Natural killer cell (primary cell): ENCODE measurements around the gene GNPTG. TPM values are rescaled to one million over a fixed set of nuclear protein-coding genes. Genes with fewer than 3 reads are reported as not detected.

Experiments used
- ATAC-seq, 3 donors: fragments of 150-1000 bp in 2 of 3; fragments of 200-7000 bp in 1 of 3; cut with Tn5 transposase; 1 replicate in 1 of 3; 2 replicates in 2 of 3; pipeline ENCODE4 v1.10.0; 2021; ENCODE audit warnings: mild to moderate bottlenecking in 2 of 3, moderate library complexity in 2 of 3
- DNase-seq, 2 donors: peaks; one replicate each; pipeline versions ENCODE4 v3.0.0 to v3.0.0-alpha.2; 2013 to 2021; ENCODE audit warnings: mixed read lengths in 1 of 2
- H3K27ac ChIP-seq: one replicate; pipeline ENCODE4 v1.5.1; 2013; ENCODE audit warnings: mild to moderate bottlenecking, low read length
- H3K27me3 ChIP-seq: one replicate; pipeline ENCODE4 v1.6.1; 2013; ENCODE audit warnings: low read length; ENCODE audit not compliant: control insufficient read depth, insufficient read depth
- H3K36me3 ChIP-seq: one replicate; pipeline ENCODE4 v1.6.1; 2013; ENCODE audit warnings: low read length; ENCODE audit not compliant: control insufficient read depth, insufficient read depth
- H3K4me1 ChIP-seq: one replicate; pipeline ENCODE4 v1.6.1; 2013; ENCODE audit warnings: low read length; ENCODE audit not compliant: control insufficient read depth, insufficient read depth
- H3K4me3 ChIP-seq: one replicate; pipeline ENCODE4 v1.5.1; 2013; ENCODE audit warnings: low read length
- H3K9me3 ChIP-seq: one replicate; pipeline ENCODE4 v1.6.1; 2013; ENCODE audit warnings: low read length; ENCODE audit not compliant: control insufficient read depth, insufficient read depth
- H3K27ac Mint-ChIP-seq, 2 donors: one replicate each; pipeline ENCODE4 v1.8.0; 2022; ENCODE audit warnings: mild to moderate bottlenecking in 2 of 2, mixed read lengths in 2 of 2, moderate library complexity in 1 of 2
- H3K27me3 Mint-ChIP-seq, 2 donors: one replicate each; pipeline ENCODE4 v1.8.0; 2022; ENCODE audit warnings: low read depth in 2 of 2, mixed read lengths in 2 of 2
- H3K36me3 Mint-ChIP-seq: one replicate; pipeline ENCODE4 v1.8.0; 2022; ENCODE audit warnings: mixed read lengths
- H3K4me1 Mint-ChIP-seq, 2 donors: one replicate each; pipeline ENCODE4 v1.8.0; 2022; ENCODE audit warnings: mixed read lengths in 2 of 2
- H3K4me3 Mint-ChIP-seq: one replicate; pipeline ENCODE4 v1.8.0; 2022; ENCODE audit warnings: mild to moderate bottlenecking, moderate library complexity, mixed read lengths
- H3K9me3 Mint-ChIP-seq, 2 donors: one replicate each; pipeline ENCODE4 v1.8.0; 2022; ENCODE audit warnings: mixed read lengths in 2 of 2
- CTCF ChIP-seq: fragments of 200-600 bp; IDR thresholded peaks from one replicate; pipeline ENCODE4 v1.8.0; 2022; ENCODE audit warnings: antibody characterized with exemption
- WGBS: methylation state at CpG from one replicate; pipeline ENCODE4 v1.1.7; 2013; ENCODE audit warnings: missing lambda C conversion rate; ENCODE audit not compliant: insufficient coverage; 5-methylcytosine and 5-hydroxymethylcytosine counted together
- intact Hi-C: fragments of 100-400 bp; cut with micrococcal nuclease; formaldehyde crosslinking; loops from one replicate; pipeline ENCODE4 v1.14.2; 2022
- total RNA-seq, 4 donors: library from RNA; stranded (reverse); fragments of 120-200 nt in 1 of 4; gene quantifications; one replicate each; pipeline versions ENCODE4 v1.2.3 to v1.2.4, GENCODE V29; 2013 to 2022

Gene GNPTG
- total RNA-seq, 3 donors from 2014 or later (not counting 1 experiment from before 2014, with no cell fraction given): 58.7 to 65.9 (median 62.0) TPM

- no peak overlapping the region for H3K27ac ChIP-seq
- Mint-ChIP-seq H3K4me3 (no peak overlapping the region), H3K27ac (peak overlapping the region in 1 of 2 donors; percentile 40), H3K36me3 (no peaks in the 10 kb centered on the region), H3K9me3 (no peaks in the 10 kb centered on the region), H3K4me1 (peaks cover 14 to 19% of the 10 kb centered on the region in 2 donors), H3K27me3 (no peaks in the 10 kb centered on the region)
- TF ChIP-seq CTCF: no peak
- peaks cover 11% of the 10 kb centered on the region for H3K27me3 ChIP-seq
- no peak overlapping the region for H3K4me3 ChIP-seq
- no peaks in the 10 kb centered on the region for H3K36me3 ChIP-seq
- no peak for ATAC-seq
- no peak for DNase-seq
- 41% methylated on average over 9 of the region's 9 CpGs for WGBS
- peaks cover 3% of the 10 kb centered on the region for H3K9me3 ChIP-seq
- intact Hi-C loops: no loop called here
- H3K4me1 ChIP-seq: peaks cover 43% of the 10 kb centered on the region
Measured at GRCh38 chr16:1334739-1335138, 17.0 kb upstream of the GNPTG start.

- no peak for TF ChIP-seq CTCF
- Mint-ChIP-seq H3K9me3 (no peaks in the 10 kb centered on the region), H3K4me1 (peaks cover 14 to 19% of the 10 kb centered on the region in 2 donors), H3K27me3 (no peaks in the 10 kb centered on the region), H3K27ac (no peak overlapping the region), H3K4me3 (peak overlapping the region; percentile 9), H3K36me3 (no peaks in the 10 kb centered on the region)
- ATAC-seq (no peak), DNase-seq (no peak)
- Histone ChIP-seq H3K4me3 (no peak overlapping the region), H3K9me3 (peaks cover 2% of the 10 kb centered on the region), H3K36me3 (no peaks in the 10 kb centered on the region), H3K27ac (no peak overlapping the region), H3K27me3 (peaks cover 11% of the 10 kb centered on the region), H3K4me1 (peaks cover 43% of the 10 kb centered on the region)
- 44% methylated on average over 14 of the region's 16 CpGs for WGBS
- intact Hi-C loops: no loop called here
Measured at GRCh38 chr16:1335211-1335971, 16.3 kb upstream of the GNPTG start.

GRCh38 chr16:1335996-1336395 lies 15.7 kb upstream of the GNPTG start:
- DNase-seq (peak in 1 of 2 donors; percentile 44), ATAC-seq (no peak)
- WGBS: 15% methylated on average over 11 of the region's 12 CpGs
- TF ChIP-seq CTCF: no peak
- peaks cover 11% of the 10 kb centered on the region for H3K27me3 ChIP-seq
- intact Hi-C loops: no loop called here
- H3K9me3 Mint-ChIP-seq: no peaks in the 10 kb centered on the region
- H3K27ac Mint-ChIP-seq: no peak overlapping the region
- no peaks in the 10 kb centered on the region for H3K36me3 Mint-ChIP-seq
- H3K27me3 Mint-ChIP-seq: no peaks in the 10 kb centered on the region
- H3K4me1 Mint-ChIP-seq: peaks cover 14 to 19% of the 10 kb centered on the region in 2 donors
- no peaks in the 10 kb centered on the region for H3K9me3 ChIP-seq
- no peak overlapping the region for H3K27ac ChIP-seq
- H3K4me1 ChIP-seq: peaks cover 37% of the 10 kb centered on the region
- no peaks in the 10 kb centered on the region for H3K36me3 ChIP-seq
- H3K4me3 Mint-ChIP-seq: no peak overlapping the region
- no peak overlapping the region for H3K4me3 ChIP-seq

GRCh38 chr16:1336619-1337018 lies 15.1 kb upstream of the GNPTG start:
- intact Hi-C loops: no loop called here
- H3K9me3 Mint-ChIP-seq: no peaks in the 10 kb centered on the region
- Histone ChIP-seq H3K36me3 (no peaks in the 10 kb centered on the region), H3K27ac (no peak overlapping the region), H3K4me1 (peaks cover 33% of the 10 kb centered on the region), H3K9me3 (no peaks in the 10 kb centered on the region), H3K4me3 (no peak overlapping the region), H3K27me3 (peaks cover 11% of the 10 kb centered on the region)
- peaks cover 8 to 13% of the 10 kb centered on the region in 2 donors for H3K4me1 Mint-ChIP-seq
- H3K36me3 Mint-ChIP-seq: no peaks in the 10 kb centered on the region
- no peak overlapping the region for H3K27ac Mint-ChIP-seq
- TF ChIP-seq CTCF: no peak
- no peak overlapping the region for H3K4me3 Mint-ChIP-seq
- DNase-seq (no peak), ATAC-seq (no peak)
- 77% methylated on average over 15 of the region's 15 CpGs for WGBS
- H3K27me3 Mint-ChIP-seq: no peaks in the 10 kb centered on the region
